ENCODE results near the gene GSTA1.
"Not testable (repeated sequence)": the region's sequence is repeated elsewhere in the genome, so short reads cannot be mapped to it uniquely, and the experiment has no call there.

Gene GSTA1

GRCh38 chr6:52753137-52753536, 50.5 kb downstream of the GSTA1 start:
- DNase-seq = not testable (repeated sequence)

GRCh38 chr6:52752310-52752709, 51.3 kb downstream of the GSTA1 start:
- no peak for DNase-seq

- no peak for DNase-seq
Measured at GRCh38 chr6:52749556-52750152, 54.0 kb downstream of the GSTA1 start.

GRCh38 chr6:52747301-52747700, 56.3 kb downstream of the GSTA1 start:
- not testable (repeated sequence) for DNase-seq

GRCh38 chr6:52746213-52746612, 57.4 kb downstream of the GSTA1 start:
- DNase-seq = no peak

GRCh38 chr6:52745764-52746201, 57.8 kb downstream of the GSTA1 start:
- DNase-seq = no peak

- DNase-seq = no peak
Measured at GRCh38 chr6:52741872-52742271, 61.7 kb downstream of the GSTA1 start.
